ENCODE measurements around the gene COQ7.

DNA sequence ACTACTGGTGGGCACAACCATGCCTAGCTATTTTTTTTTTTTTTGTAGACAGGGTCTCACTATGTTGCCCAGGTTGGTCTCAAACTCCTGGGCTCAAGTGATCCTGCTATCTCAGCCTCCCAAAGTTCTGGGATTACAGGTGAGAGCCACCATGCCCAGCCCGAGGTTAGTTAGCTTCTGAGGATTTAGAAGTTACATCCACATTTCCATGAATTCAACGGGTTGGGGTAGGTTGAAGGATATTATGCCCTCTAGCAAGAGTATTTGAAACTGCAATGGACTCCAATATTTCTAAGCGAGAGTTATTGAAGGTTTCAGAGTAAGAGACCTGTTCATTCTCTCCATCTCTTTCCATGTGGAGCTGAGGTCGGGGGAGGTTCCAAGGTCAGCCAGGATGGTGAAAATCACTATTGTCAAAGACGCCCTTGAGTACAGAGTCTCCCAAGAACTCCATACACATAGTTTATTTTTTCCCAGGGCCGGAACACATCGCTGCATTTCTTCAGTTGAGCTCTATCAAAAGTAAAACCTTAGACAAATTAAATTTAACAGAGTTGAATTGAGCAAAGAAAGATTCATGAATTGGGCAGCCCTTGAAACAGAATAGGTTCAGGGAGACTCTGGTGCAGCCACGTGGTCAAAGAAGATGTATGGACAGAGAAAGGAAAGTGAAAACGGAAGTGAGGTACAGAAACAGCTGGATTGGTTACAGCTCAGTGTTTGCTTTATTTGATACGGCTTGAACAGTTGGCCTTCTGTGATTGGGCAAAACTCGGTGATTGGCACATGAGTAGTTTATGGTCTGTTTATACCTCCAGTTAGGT is 27.3 kb downstream of the COQ7 start:
- TF ChIP-seq, protein P1, sequence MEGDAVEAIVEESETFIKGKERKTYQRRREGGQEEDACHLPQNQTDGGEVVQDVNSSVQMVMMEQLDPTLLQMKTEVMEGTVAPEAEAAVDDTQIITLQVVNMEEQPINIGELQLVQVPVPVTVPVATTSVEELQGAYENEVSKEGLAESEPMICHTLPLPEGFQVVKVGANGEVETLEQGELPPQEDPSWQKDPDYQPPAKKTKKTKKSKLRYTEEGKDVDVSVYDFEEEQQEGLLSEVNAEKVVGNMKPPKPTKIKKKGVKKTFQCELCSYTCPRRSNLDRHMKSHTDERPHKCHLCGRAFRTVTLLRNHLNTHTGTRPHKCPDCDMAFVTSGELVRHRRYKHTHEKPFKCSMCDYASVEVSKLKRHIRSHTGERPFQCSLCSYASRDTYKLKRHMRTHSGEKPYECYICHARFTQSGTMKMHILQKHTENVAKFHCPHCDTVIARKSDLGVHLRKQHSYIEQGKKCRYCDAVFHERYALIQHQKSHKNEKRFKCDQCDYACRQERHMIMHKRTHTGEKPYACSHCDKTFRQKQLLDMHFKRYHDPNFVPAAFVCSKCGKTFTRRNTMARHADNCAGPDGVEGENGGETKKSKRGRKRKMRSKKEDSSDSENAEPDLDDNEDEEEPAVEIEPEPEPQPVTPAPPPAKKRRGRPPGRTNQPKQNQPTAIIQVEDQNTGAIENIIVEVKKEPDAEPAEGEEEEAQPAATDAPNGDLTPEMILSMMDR (IDR thresholded peaks at IDR 0.05; ENCODE audit: low read depth, low read length, poor library complexity, severe bottlenecking) = no peak
- no peak for TF ChIP-seq EZH2phosphoT487 (IDR thresholded peaks at IDR 0.05; ENCODE audit: borderline replicate concordance, low read length)

Data from DOHH2 (cell line).